Endothelial cell of hepatic sinusoid (primary cell): Measurements from ENCODE around the gene CA11.

Experiments used
- in situ Hi-C: cut with HindIII; loops from 2 replicates; pipeline ENCODE4 v1.10.0; 2017; ENCODE audit warnings: low sequenced_read_pairs

The CA11 gene

DNA sequence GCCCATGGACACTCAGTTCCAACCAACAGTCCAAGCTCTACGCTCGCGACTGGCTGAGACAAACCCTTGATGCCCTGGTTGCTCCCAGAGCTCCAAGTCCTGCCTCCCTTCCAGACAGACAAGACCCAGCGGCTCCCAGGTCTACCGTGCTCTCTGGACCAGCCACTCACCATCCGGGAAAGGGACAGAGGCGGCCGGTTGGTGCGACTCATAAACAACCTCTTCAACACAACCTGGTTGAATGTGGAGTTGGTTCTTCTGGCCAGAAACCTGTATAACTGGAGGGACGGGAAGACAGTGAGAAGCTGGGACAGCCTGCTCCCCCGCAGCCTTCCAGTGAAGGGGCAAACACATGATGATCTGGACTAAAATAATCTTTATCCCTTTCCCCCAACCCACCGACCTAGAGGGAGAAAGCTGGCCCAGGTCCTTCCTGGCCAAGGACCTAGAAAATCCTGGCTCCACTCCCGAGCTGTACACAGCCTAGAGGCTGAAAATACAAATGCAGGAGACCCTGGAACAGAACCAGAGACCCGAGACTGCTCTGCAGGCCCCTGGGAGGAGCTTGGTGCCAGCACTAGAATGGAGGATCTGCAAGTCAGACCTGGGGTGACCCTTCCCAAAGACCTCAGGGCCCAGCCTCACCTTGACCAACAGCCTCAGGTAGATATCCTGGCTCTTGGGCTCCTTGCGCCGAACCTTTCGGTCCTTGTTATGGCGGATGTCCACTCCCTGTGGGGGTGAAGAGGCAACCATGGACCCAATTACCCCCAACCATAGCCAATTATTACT lies 28.6 kb downstream of the CA11 start:
- in situ Hi-C loops, result no loop called here

DNA sequence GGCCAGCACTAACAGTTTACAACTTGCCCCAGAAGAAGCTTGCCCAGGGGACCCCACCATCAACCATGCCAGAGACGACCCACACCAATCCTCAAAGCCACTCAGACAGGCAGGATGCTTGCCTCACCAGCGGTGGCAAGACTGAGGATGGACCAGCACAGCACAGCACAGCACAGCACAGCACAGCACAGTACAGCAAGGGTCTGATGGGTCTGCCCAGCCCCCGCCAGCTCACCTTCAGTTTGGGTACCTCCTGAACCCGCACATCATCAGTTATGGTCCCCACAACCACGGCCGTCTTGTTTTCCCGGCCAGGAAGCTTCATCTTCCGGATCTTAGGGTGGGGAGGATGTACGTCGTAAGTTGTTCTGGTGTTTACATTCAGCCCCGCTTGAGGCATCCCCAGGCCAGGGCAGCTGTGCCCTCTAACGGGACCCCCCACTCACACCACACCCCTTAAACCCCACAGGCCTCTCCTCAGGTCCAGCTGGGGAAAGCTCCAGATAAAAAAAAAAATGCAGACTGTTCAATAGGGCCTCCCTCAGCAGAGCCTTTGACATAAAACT lies 29.4 kb downstream of the CA11 start:
- in situ Hi-C loops, result no loop called here

DNA sequence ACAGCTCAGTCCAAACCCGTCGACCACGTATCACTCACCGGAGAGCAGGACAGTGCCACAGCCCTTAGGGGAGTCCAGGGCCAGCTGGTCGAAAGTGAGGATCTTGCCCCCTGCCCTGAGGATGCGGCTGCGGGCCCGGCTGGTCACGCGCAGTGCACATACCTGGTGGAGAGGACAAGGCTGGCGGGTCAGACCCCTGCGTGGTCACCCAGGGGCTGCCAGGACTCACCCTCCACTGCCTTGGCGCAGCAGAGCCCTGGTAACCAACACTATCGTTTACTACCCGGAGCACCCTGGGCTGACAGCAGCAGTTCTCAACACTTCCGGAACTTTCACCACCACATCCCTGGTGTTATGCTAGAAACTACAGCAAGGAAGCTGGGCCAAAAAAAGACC lies 29.9 kb downstream of the CA11 start:
- in situ Hi-C loops, result no loop called here

DNA sequence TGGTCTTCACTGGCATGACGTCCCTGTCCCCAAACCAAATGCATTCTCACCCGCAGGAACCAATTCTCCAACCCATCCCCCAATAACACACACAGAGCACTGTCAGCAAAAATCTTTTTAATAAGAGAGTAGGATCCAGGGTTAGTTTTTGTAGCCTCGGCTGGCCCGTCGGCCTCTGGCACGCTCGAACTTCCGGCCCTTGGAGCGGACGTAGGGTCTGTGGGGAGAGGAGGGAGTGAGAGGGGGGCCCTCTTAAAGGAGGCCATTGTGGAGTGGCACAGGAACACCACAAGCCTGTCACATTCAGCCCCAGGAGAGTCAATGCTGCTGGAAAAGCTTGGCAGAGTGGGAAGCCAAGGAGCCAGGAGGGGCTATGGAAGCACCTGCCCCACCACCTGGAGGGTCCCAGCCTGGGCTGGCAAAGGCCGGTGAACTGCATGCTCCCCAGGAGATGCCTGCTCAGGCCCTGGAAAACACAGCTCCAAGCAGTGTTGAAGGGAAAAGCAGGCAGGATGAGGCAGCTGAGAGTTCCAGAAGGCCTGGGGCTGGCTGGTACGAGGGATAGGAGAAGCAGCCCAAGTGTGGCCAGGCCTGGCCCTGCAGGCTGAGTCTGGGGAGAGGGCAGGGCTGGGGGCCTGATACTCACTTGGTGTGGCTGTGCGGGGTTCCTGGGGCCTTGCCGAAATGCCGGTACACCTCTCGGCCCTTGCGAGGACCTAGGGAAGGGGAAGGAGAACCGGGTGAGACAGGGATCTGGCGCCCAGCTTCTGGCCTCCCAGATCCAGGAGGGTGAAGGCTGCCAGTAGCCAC lies 30.6 kb downstream of the CA11 start:
- in situ Hi-C loops, result no loop called here

DNA sequence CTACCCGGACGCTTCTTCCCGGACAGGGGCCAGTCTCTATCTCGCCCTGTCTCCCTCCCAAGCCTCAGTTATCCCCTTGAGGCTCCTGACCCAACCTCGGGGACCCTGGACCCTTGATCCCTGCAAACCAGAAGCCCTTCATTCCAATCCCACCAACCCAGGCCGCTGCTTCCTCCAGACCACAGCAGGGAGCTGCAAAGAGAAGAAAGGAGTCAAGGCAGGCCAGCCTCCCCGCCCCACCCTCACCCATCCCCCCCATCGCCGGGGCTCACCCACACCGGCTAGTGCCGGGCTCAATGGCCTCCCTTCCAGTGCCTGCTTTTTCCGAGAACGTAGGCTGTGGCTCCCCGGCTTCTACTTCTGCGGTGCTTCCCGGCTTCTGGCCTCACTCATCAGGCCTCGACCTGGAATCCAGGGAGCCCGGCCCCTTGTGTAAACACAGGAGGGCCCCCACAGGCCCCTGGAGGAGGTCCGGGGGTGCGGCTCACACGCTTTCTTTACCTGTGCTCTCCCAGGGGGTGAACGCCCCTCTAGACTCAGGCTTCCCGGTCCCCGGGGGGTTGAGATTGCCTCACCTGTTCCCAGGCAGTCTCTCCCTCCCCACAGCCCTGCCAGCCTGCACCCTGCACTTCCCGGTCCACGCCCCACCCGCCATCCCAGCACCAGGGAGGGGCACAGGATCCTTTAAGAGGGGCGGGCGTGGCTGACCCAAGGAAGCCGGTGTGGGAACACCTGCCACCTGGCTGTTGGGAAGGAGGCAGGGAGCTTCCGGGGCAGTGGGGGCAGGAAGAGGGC lies 31.4 kb downstream of the CA11 start, which contains the start of gene FAM83E:
Gene FAM83E (minus strand): TSS at position 641 of the 795 bp plus-strand sequence. CDS start 1,704 bp downstream, outside the sequence.
- in situ Hi-C loops, result no loop called here

DNA sequence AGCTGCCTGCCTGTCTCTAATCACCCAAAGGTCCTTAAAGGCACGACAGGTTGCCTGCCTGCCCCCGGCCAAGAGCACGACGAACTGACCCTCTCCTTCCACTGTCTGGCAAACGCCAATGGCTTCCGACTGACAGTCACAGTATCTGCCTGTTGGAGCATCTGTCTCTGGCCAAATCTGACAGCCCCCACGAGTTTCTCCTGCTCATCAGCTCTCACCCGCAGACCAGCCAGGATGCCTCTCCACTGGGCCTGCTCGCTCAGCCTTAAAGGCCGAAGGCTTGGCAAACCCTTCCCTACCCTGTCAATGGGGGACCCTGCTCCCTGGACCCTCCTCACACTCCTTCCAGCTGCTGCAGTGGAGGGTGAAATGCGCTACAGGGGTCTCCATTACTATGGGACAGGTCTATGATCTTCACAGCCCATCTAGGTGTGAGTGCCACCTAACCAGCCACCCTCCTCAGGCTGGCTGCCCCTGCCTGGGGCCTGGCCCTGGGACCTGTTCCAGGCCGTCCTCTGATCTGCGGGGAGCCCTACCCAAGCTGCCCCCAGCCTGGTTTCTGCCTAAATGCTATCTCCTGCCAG lies 32.0 kb downstream of the CA11 start:
- in situ Hi-C loops, result no loop called here

DNA sequence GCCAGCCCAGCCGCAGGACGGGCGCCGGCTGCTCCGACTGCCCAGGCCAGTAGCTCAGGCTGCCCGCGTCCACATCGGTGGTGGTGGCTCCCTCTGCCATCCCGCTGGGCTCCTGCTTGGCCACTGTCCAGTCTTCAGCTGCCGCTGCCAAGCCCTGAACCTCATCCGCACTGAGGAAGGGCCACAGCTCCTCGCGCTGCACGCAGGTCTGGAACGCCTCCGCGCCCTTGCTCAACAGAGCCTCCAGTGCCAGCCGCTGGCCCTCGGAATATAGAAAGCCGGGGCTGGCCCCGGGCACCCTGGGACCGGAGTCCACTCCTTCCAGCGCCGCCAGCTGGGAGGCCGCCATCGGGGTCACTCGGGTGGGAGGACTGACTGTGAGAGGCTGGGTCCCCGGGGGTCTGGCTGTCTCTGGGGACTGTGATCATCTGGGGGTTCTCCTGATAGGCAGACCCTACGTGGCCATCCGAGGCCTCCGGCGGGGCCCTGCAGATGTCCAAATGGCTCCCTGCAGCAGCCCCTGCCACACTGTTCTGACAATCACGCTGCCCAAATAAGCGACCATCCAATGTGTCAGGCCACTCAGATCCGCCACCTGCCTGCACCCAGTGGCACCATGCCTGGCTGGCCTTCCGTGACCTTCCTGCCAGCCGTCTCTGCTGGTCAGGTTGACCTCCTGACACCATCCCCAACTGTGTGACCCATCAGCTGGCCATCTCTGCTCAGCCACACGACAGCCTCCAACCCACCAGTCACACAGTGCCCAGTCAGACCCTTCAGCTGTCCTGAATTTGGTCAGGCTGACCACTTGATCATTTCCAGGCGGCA lies 32.7 kb downstream of the CA11 start:
- in situ Hi-C loops, result no loop called here

DNA sequence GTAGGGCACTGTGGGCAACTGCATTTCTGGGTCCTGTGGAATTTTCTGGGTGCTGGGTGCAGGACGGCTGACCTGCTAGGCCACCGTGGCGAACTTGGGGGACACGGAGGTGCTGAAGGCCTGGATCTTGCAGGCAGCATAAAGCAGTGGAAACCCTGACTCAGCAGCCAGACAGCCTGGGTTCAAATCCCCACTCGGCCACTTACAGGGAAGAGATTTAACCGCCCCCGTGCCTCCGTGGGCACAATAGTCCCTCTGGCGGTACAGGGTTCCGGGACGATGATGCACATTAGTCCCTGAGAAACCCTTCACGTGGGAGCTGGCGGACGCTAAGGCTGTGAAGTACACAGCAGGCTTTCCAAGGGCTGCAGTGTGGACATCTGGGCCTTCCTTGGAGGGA lies 34.1 kb downstream of the CA11 start:
- in situ Hi-C loops, result no loop called here

DNA sequence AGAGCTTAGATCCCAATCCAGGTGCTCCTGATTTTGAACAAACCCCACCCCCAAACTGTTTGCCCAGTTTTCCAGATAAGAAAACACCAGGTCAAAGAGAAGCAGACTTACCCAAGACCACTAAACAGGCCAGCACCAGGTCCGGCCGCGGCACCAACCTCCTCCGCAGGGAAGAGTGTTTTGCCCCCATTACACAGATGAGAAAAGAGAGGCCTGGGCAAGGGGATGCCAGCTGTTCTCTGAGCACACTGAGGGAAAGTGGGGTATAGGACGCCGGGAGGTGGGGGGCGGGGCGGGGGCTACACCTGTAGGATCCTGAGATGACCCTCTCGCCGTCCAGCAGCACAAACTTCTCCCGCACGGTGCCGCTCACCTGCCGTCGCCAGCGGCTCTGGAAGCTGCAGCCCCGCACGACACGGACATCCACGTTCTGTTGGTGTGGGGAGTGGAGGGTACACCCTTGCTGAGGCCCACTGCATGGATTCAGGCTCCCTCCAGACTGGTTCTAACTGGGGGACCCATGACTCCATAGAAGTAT lies 36.3 kb downstream of the CA11 start:
- in situ Hi-C loops, result no loop called here

DNA sequence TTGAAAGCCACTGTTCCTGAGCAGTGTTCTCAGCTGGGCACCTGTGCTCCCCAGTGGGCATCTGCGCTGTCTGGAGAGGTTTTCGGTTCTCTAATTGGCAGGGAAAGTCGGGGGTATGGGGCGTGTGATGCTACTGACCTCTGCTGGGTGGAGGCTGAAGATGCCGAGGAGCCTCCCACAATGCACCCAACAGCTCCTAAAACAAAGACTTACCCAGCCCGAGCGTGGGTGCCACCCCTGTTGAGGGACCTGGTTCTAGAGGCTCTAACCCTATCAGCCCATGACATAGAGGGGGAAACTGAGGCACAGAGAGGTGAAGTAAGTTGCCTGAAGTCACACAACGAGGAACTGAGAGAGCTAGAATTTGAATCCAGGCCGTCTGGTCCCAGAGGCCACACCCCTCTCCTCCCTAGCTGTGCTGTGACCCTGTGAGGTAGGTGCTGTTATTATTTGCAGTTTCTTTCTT lies 37.2 kb downstream of the CA11 start:
- in situ Hi-C loops, result no loop called here

DNA sequence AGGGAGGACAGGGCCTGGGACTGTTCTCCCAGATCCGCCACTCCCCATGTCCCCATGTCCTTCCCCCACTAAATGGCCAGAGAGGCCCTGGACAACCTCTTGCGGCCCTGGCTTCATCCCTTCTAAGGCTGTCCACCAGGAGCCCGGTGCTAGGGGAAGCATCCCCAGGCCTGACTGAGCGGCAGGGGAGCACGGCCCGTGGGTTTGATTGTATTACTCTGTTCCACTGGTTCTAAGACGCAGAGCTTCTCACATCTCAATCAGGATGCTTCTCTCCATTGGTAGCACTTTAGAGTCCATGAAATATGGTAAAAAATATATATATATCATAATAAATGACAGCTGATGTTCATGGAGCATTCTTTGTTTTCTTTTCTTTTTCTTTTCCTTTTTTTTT lies 38.6 kb downstream of the CA11 start:
- in situ Hi-C loops, result no loop called here

DNA sequence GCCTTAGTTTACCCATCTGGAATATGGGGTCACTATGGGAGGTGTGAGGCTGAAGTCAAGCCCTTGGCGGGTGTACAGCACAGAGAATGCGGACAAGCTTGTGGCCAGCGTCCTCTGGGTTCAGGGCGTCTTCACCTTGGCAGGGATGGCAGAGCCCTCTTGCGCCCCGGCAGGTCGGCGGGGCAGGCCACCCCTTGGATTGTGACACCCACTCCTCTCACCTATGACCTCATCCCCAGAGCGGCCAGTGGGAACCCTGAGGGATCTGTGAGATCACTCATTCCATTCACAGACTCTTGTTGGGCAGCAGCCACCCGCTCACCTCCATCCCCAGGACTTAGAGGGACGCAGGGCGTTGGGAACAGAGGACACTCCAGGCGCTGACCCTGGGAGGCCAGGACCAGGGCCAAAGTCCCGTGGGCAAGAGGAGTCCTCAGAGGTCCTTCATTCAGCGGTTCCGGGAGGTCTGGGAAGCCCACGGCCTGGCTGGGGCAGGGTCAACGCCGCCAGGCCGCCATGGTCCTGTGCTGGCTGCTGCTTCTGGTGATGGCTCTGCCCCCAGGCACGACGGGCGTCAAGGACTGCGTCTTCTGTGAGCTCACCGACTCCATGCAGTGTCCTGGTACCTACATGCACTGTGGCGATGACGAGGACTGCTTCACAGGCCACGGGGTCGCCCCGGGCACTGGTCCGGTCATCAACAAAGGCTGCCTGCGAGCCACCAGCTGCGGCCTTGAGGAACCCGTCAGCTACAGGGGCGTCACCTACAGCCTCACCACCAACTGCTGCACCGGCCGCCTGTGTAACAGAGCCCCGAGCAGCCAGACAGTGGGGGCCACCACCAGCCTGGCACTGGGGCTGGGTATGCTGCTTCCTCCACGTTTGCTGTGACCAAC lies 39.3 kb downstream of the CA11 start, which contains the start of gene SPACA4:
Gene SPACA4 (plus strand): TSS at position 280 of the 896 bp plus-strand sequence. CDS start 237 bp downstream, at position 517.
- in situ Hi-C loops, result no loop called here

DNA sequence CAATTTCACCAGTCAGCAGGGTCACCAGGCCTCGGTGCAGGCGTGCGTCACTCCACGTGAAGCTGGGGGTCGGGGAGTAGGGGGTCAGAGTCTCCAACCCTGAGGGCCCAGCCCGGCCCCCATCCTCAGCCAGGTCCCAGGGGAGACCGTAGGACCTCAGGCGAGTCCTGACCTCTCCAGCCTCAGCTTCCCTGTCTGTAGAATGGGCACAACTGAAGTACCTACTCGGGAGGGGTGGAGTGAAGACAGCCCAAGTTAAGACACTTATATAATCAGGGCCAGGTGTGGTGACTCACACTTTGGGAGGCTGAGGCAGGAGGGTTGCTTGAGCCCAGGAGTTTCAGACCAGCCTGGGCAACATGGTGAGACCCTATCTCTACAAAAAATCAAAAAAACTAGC lies 42.1 kb downstream of the CA11 start:
- in situ Hi-C loops, result no loop called here

DNA sequence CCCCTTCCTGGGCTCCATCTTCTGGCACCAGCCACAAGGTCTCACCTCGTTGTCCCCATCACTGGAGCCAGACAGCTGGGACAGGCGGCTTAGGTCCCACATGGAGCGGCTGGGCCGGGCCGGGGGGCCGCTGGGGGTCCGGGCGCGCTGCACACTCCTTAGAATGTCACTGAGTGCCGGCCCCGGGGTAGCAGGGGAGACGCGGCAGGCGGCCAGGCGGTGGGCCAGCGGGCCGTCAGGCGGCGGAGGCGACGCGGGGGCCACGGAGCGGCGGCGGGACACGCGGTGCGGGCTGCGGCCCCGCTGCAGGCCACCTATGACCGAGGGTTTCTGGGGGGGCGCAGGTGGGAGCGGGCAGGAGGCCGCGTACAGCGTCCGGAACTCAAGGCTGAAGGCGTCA lies 42.5 kb downstream of the CA11 start:
- in situ Hi-C loops, result no loop called here

DNA sequence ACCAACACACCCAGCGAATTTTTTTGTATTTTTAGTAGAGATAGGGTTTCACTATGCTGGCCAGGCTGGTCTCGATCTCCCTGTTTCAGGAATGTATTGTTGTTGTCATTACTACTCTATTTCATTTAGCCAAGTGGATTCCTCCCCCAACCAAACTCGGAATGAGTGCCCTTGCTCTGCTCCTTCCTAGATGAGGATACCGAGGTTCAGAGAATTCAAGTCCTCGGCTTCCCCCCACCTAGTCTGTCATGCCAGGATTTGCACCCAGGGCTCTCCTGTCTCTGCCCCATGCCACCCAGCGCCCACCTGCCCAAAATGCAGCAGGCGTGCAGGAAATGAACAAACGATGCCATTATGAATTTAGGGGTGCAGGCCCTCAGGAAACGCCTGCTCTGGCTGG lies 43.0 kb downstream of the CA11 start:
- in situ Hi-C loops, result no loop called here

DNA sequence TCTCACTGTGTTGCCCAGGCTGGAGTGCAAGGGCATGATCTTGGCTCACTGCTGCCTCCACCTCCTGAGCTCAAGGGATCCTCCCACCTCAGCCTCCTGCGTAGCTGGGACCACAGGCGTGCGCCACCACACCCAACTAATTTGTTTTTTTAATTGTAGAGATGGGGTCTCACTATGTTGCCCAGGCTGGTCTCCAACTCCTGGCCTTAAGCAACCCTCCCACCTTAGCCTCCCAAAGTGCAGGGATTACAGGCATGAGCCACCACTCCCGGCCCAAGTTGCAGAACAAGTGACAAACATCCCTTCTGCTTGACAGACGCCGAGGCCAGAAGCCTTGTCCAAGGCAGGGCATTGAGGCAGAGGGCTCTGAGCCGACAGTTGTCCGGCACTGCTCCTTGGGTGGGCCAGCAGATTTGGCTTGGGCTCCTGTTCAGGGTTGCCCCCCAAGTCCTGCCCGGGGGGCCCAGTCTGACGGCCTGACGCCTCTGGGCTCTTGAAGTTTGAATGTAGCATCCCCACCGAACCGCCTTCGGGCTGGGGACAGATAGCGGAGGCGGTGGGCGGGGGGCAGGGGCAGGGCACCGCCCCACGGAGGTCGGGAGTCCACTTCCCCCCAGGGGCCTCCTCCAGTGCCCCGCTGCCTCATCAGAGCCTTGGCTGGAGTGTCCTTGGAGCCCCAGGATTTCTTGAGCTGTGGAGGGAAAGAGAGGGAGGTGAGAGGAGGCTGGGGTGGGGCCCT lies 45.1 kb downstream of the CA11 start:
- in situ Hi-C loops, result no loop called here

DNA sequence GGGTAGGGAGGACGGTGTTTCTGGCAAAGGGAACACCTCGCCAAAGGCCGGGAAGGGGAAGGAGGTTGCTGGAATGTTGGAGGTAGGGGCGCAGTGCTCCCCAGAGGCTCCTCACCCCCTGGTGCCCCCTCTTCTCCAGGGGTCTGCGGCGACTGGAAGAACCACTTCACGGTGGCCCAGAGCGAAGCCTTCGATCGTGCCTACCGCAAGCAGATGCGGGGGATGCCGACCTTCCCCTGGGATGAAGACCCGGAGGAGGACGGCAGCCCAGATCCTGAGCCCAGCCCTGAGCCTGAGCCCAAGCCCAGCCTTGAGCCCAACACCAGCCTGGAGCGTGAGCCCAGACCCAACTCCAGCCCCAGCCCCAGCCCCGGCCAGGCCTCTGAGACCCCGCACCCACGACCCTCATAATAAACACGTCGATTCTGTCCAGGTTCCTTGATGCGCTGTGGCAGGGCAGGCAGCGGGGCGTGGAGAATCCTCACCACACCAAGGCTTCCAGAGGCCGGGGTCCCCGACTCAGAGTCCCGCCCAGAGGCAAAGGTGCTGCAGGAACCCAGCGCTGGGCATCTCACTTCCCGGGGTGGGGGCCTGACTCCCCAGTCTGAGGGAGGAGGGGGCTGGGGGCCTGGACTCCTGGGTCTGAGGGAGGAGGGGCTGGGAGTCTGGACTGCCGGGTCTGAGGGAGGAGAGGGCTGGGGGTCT lies 46.8 kb downstream of the CA11 start:
- in situ Hi-C loops, result no loop called here
